Measurements from ENCODE around the gene CYP2E1.
"Not testable (repeated sequence)": the region's sequence is repeated elsewhere in the genome, so short reads cannot be mapped to it uniquely, and the experiment has no call there.

Gene CYP2E1

DNA sequence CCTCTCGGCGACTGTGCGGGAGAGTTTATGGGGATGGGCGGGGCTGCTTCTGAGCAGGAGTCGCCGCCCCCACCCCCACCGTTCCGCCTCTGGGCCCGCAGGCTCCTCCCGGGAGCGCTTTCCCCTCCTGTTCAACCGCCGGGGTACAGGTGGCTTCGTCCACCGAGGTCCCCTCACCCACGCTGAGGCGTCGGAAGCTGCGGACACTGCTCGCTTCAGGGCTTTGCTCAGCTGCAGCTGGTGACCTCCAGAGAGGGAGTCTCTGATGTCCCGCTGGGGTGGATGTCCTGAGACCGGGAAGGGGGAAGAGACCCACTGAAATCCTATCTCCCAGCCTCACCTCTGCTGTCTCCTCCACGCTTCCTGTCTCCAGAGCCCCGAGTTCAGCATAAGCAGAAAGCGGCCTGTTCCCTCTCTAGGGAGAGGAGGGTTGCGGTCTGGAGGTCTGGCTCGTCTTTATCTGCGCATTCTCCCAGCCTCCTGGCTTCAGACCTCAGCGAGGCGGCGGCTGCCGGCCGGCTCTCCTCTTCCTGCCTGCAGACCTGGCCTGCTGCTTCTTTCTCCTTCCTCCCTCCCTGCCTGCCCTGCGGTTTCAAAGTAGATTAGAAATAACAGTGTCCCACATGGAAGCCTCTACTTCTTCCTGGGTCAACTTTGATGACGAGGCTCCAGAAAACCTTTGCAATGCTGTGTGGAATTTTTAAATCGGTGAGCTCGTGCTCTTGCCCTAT lies 1.8 kb downstream of the CYP2E1 start:
- no peak for DNase-seq

DNA sequence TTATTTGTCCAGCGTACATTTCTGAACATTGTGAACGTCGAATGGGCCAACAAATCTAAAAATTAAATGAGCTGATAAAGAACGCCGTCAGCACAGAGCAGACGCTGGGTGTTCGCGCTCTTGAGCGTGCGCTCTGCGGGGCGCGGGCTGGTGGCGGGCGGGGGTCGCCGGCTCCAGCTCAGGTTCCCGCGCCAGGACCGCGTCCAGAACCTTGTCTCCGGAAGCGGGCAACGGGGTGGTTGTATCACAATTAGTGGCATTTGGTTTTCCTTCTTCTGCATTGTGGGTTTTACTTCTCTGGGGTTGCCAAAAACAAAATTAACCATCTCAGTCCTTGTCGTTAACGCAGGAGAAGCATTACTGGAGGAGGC lies 2.4 kb downstream of the CYP2E1 start:
- DNase-seq: no peak

DNA sequence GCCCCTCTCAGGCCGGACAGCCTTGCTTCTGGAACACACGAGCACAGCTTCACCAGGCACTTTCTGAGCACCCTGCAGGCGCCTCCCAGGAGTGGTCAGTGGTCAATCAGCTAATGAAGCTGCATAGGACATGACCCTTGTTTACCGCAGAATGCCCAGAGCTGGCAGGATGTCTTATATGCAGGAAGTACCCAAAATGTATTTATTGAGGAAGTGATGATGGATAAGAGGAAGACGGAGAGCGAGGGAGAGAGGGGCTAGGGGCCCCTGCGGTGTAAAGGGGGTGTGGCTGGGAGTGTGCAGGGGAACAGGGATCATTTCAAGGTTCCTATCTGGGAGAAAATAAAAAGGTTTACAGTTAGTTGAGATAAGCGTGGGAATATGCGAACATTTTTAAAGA lies 3.3 kb downstream of the CYP2E1 start:
- DNase-seq: no peak

DNA sequence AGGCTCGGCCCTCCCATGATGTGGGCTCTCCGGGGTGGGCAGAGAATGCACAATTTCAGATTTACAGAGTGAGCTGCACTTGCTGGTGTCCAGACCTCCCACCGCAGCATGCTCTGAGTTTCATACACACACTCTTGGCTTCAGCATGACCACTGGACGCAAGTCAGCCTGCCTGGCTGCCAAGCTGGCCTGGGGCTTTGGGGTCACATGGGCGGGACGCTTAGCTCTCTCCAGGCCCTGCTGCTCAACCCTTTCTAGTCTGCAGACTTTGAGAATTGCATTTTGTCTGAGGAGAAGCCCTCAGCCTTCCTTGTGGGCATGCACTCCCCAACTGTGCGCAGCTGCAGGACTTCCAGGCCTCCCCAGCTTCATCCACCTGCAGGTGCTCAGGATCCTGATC lies 5.7 kb downstream of the CYP2E1 start:
- DNase-seq: no peak

DNA sequence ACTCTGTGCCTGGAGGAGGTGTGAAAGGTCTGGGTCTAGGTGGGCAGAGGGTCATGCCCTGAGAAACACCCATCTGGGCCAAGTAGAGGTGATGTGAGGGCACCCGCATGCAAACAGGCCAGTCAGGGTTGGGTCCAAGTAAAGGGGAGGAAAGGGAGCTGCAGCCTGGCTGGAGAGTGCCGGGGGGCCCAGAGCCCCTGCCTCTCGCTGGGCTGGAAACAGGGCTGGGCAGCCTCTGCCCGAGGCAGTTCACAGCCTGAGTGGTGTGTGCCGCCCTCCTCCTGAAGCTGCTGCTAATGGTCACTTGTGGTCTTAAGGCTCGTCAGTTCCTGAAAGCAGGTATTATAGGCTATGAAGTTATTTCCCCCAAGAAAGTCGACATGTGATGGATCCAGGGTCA lies 7.3 kb downstream of the CYP2E1 start:
- no peak for DNase-seq

DNA sequence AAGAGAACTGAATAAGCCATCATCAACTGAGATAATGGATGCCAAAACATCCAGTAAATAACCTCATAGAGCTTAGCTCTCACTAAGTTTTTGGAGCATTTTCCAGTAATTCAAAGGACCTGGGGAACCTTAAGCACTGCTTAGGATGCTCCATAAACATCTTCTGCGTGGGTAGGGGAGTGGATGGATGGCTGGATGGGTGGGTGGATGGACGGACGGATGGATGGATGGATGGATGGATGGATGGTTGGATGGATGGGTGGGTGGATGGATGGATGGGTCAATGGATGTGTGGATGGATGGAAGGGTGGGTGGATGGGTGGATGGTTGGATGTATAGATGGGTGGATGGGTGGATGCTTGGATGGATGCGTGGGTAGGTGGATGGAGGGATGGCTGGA lies 9.0 kb downstream of the CYP2E1 start:
- DNase-seq: no peak

DNA sequence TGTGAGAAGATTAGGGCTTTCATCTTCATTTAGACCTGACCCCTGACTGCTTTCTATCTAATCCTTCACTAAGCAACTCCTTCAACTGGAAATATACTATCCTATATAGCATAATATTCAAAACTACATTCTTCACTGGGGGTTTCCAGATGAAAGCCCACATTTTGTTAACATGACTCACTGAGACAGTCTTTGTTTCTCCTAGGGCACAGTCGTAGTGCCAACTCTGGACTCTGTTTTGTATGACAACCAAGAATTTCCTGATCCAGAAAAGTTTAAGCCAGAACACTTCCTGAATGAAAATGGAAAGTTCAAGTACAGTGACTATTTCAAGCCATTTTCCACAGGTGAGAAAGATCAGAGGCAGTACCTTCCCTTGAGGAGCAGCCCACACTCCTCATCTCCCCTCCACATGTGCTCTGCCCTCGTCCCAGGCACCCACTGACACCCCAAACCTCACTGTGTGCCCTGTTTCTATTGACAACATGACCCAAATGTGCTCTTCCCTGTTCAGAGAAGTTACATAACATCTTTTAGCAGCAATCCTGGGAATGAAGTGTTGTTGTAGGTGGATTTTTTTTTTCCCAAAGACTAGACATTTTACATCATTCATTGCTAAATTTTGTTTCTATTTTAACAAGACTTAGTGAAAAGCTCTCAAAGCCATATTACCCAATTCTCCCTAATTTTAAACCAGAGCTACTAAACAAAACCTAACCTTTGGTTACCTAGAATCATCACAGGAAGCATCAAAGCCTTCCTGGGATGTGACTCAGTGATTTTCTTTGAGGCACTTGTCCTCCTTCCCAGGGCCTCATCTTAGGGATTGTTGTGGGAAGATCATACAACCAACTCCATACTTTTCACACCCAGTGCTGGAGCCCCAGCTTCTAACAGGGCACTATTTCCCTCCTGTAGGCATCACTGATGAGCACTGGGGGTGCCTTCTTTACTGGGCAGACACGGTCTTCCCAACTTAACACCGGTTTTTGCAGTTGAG lies 10.7 kb downstream of the CYP2E1 start:
- no peak for DNase-seq

DNA sequence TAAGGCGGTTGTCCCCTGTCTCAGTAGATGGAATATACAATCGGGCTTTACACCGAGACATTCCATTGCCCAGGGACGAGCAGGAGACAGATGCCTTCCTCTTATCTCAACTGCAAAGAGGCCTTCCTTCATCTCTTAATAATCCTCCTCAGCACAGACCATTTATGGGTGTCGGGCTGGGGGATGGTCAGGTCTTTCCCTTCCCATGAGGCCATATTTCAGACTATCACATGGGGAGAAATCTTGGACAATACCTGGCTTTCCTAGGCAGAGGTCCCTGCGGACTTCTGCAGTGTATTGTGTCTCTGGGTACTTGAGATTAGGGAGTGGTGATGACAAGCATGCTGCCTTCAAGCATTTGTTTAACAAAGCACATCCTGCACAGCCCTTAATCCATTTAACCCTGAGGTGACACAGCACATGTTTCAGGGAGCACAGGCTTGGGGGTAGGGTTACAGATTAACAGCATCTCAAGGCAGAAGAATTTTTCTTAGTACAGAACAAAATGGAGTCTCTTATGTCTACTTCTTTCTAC lies 14.3 kb downstream of the CYP2E1 start:
- DNase-seq: not testable (repeated sequence)

DNA sequence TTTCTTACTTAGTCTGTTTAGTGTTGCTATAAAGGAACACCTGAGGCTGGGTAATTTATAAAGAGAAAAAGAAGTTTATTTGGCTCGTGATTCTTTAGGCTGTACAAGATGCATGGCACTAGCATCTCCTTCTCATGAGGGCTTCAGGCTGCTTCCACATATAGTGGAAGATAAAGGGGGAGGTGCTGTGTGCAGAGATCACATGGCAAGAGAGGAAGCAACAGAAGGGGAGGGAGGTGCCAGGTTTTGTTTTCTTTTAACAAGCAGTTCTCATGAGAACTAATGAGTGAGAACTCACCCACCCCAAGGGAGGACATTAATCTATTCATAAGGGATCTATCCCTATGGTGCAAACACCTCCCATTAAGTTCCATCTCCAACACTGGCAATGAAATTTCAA lies 17.3 kb downstream of the CYP2E1 start:
- DNase-seq: no peak

DNA sequence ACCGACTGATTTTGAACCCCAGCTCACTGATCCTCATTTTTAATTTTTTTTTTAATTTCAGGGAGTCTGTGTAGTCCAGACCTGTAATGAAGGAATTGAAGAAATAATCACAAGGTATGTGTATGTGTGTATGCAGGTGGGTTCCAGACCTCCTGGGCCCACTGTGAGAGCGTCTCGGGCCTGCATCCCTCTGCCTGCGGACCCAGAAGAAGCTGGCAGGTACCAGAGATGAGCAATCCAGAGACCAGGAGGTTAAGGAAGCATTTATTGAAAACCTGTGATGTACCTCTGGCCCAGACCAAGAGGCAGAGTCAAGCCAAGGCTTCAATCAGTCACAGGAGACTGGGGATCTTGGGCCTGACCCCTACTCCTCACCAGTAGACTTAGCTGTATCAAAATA lies 27.4 kb downstream of the CYP2E1 start:
- no peak for DNase-seq

DNA sequence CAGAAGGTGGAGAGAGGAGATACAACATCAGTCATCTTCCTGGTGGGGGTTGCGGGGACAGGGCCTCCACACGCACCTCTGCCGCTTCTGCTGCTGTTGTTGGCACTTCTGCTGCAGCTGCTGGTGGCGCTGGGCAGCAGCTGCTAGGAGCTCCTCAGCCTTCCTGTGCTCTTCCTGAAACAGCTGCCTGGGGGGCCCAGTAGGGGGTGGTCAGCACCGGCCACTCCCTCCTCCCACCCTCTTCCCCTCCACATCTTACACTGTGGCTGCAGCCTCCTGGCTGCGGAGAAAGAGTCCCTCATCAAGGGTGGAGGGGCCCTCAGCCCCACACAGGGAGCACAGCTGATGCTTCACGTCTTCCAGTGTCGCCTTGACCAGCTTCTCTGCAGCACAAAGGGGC lies 28.4 kb downstream of the CYP2E1 start:
- DNase-seq: no peak

DNA sequence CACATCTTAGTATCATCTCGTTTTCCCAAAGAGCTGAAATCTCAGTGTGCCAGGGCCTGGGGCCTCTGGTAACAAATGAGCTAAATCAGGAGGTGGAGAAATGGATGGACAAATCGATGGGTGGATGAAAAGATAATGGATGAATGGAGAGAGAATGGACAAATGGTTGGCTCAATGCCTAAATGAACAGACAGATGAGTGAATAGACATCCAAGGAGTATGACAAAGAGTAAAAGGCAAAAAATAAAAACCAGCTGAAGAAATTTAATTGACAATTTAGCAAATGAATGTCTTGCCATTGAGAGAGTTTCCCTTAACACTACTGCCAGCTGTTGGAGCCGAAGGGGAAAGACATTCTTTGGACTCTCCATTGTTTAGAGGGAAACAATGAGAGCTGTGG lies 30.2 kb downstream of the CYP2E1 start:
- DNase-seq: no peak

DNA sequence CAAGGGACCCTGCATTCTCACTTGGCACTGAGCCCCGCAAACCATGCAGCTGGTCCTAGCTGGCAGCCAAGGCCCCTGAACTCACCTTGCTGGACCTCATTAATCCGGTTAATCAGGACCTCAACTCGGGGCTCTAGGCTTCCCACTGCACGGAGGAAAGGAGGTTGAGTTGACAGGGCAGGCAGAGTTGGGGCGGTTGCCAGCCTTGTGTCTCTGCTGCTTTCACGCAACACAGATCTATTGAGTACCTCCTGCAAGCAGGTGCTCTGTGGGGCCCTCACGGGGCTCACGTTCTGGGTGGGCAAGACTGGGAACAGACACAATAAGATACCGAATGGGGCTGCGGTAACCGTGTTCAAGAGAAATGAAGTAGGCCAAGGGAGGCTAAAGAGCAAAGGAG lies 32.1 kb downstream of the CYP2E1 start:
- DNase-seq: no peak

DNA sequence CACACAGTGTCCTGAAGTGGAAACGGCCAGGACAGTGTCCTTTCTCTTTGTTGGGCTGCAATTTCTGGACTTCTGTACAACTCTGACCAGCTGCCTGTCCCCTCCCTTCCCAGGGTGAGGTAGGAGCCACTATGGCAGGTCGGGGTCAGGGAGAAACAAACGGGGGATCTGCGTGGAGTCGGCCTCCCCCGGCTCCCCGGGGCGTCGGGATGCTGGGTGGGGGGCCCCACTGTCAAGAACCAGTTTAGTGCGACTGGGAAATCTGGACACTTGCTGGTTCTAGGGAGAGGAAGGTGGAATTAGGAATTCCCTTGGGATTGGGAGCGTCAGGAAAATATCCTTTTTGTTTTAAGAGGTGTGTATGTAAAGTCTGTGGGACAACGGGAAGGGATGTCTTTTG lies 37.7 kb downstream of the CYP2E1 start:
- no peak for DNase-seq

DNA sequence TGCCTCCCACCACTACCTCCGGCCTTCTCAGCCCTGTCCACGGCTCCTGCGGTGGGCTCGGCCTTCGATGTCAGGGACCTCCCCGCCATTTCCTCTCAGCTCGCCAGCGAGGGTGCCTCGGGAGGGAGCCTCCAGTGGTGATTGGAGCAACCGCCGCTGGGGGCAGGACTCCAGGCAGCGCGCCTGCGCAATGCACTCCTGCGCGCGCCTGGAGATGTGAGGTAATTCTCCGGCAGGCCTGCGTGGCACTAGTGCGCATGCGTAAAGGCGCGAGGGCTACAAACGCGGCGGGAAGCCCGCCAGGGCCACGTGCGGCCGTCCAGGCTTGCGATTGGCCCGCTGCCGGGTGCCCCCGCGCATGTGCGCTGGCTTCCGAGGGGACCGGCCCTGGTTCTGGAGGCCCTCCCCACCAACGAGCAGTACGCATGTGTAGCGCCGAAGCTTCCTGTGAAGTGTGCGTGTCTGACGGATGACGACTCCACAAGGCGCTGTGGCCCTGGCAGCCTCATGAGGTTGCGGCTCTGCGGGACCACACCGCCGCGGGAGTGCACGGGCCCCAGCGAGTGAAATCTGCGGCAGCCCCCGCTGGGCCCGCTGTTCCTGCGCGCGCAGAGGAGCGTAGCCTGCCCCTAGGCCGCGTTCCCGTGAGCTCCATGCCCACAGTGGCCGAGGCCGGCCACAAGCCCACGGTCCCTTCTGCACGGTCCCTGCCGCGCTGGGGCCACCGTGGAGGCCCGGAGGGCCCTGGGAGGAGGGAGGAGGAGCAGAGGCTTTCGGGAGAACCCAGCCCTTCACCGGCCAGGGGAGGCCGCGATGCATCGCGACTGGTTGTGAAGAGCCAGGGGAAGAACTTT lies 38.5 kb downstream of the CYP2E1 start, which contains the start of gene SYCE1:
Gene SYCE1, minus strand, starts transcription at position 143 of the 854 bp plus-strand sequence. Its CDS starts 54 bp downstream, at position 89.
- no peak for DNase-seq

DNA sequence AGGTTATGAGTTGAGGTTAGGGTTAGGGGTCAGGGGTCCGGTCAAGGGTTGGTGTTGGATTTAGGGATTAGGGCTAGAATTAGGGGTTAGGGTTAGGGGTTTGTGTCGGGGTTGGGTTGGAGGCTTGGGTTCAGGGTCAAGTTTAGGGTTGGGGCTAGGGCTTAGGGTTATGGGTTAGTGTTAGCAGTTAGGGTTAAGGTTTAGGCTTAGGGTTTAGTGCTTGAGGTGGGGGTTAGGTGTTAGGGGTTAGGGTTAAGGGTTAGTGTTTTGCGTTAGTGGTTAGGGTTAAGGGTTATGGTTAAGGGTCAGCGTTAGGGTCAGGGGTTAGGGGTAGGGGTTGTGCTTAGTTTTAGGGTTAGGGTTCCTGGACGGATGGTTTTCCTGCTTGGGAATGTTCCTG lies 40.0 kb downstream of the CYP2E1 start:
- DNase-seq: no peak

DNA sequence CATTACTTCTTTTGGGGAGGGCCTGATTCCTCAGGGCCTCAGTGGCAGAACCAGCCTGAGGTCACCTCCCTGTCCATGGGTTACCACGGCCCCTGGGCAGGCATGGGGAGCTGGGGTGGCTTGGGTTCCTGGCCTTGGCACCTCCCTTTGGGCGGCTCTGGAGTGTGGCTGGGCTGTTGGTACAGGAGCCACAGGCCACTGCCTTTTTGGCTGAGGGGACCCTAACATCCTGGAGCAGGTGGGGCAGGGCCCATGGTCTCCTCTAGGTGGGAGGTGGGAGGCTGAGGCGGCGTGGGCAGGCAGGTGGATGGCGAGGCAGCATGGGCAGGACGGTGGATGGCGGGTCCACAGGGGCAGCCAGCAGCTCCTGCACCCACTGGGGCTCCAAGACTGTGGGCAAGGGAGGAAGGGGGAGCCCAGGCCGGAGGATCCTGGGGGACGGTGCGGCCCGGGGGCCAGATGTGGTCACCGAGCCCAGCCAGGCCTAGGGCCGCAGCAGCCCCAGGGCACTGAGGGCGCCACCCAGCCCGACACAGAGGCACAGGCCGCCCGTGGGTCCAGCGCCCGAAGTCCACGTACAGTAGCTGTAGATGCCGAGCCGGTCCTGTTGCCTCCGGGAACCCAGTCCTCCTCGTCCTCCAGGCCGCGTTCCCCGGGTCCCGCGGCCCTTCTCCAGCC lies 40.6 kb downstream of the CYP2E1 start:
- no peak for DNase-seq

DNA sequence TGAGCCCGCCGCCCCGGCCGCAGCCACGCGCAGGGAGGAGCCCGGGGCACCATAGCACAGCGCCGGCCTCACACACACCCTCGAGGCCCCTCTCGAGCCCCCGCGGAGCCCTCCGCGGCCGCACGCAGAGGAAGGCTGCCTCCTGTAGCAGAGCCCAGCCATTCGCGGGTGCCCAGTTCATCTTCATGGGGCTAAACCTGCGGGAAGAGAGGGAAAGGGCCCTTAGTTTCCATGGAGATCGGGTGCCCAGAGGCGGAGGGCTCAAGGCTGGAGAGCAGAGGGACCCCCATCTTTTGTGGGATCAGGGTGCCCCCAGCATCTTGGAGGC lies 41.1 kb downstream of the CYP2E1 start:
- DNase-seq: no peak

DNA sequence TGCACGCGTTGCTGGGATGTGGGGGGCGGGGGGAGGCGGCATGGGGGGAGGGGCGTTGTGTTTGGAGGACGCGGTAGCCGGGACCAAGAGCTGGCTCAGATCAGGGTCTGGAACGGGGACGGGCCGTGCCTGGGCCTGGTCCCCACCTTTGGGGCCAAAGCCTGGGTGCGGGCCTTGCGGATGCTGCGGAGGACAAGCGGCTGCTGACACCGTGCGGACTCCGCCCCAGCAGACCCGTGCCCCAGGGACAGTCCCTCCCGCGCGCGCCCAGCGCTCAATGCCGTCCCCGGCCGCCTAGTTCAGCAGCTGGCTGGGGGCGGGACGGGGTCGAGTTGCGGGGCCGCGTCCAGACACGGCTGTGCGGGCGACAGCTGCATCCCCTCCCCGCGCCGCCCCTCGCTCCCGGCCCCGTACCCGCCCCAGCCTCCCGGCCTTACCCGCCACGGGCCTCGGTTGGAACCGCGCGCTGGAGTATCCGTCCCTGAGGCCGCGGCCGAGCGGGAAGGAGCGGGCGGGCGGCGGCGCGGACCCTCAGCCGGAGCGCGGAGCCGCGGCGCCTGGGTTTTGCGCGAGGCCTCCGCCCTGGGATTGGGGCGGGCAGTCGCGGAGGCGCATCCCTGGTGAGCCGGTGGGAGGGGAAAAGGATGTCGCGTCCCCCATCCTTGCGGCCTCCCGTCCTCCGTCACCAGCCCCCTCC lies 41.8 kb downstream of the CYP2E1 start:
- not testable (repeated sequence) for DNase-seq

DNA sequence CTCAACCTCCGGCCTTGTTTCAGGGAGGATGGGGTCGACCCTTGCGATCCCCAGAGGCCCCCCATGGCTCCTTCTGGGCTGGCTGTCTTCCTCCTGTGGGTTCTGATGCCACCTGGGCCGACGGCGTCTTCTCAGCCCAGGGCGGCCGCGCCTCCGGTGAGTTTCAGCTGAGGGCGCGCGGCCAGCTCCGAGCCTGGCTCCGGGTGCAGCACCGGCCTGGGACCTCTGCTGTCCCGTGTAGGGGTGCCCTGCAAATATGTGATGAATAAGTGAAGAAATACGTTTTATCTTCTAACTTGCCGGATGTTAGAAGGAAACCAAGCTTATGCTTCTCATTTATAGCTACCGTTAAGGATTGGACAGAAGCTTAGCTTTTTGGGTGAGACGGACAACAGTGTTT lies 42.6 kb downstream of the CYP2E1 start:
- DNase-seq: not testable (repeated sequence)

DNA sequence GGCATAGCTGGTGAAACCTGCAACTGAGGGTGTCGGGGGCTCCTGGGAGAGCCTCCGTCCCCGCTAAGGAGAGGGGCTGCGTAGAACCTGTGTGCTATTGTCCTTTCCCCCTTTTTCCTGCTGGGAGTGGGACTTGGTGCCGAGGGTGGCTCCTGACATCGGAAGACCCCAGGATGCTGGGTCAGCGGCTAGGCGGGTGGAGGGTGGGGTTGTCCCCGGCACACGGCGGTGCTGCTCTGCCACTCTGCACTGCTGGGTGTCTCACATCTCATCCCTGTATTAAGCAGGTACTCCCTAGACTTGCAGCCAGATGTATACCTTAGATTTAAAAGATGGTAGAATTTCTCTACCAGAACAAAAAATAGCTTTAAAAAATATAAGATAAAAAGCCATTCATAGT lies 44.9 kb downstream of the CYP2E1 start:
- not testable (repeated sequence) for DNase-seq

DNA sequence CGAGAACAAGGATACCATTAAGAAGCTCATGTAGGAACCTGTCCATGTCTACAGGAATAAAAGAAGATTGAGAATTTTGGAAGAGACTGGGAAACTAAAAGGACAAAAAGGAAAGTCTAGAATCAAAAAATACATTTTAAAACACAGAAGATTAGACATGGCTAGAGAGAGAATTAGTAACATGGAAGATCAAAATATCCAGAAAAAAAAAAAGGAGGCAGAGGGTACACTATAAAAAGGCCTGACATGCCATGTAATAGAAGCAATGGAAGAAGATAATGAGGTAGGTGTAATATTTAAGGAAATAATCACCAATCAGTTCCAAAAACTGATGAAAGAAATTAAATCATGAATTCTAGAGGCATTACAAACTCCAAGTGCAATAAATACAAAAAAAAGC lies 46.3 kb downstream of the CYP2E1 start:
- DNase-seq: not testable (repeated sequence)
